ENCODE results near the gene CHCHD3. TPM values are rescaled to one million over a fixed set of nuclear protein-coding genes. Genes with fewer than 3 reads are reported as not detected.

Gene CHCHD3
- total and polyA plus RNA-seq, 12 donors, result 12.3 to 113 (median 54.2) TPM

GRCh38 chr7:132777956-132778355, 303.9 kb downstream of the CHCHD3 start:
- no peaks in the 10 kb centered on the region for H3K4me1 ChIP-seq (replicated peaks in 1 of 2)
- H3K36me3 ChIP-seq (replicated peaks in 1 of 2), result no peaks in the 10 kb centered on the region
- intact Hi-C loops (cut with DNase I), result no loop called here
- WGBS, 4 donors, result 91 to 95% (median 92%) methylated on average over 4 of the region's 4 CpGs
- H3K4me3 ChIP-seq, result no peak overlapping the region
- TF ChIP-seq POLR2A (IDR thresholded peaks at IDR 0.05), result no peak
- TF ChIP-seq, protein P1, sequence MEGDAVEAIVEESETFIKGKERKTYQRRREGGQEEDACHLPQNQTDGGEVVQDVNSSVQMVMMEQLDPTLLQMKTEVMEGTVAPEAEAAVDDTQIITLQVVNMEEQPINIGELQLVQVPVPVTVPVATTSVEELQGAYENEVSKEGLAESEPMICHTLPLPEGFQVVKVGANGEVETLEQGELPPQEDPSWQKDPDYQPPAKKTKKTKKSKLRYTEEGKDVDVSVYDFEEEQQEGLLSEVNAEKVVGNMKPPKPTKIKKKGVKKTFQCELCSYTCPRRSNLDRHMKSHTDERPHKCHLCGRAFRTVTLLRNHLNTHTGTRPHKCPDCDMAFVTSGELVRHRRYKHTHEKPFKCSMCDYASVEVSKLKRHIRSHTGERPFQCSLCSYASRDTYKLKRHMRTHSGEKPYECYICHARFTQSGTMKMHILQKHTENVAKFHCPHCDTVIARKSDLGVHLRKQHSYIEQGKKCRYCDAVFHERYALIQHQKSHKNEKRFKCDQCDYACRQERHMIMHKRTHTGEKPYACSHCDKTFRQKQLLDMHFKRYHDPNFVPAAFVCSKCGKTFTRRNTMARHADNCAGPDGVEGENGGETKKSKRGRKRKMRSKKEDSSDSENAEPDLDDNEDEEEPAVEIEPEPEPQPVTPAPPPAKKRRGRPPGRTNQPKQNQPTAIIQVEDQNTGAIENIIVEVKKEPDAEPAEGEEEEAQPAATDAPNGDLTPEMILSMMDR (IDR thresholded peaks at IDR 0.05), result no peak
- DNase-seq, result no peak
- H3K27ac ChIP-seq, result no peak overlapping the region
- no peaks in the 10 kb centered on the region for H3K27me3 ChIP-seq
- no peaks in the 10 kb centered on the region for H3K9me3 ChIP-seq (replicated peaks in 1 of 3)

DNA sequence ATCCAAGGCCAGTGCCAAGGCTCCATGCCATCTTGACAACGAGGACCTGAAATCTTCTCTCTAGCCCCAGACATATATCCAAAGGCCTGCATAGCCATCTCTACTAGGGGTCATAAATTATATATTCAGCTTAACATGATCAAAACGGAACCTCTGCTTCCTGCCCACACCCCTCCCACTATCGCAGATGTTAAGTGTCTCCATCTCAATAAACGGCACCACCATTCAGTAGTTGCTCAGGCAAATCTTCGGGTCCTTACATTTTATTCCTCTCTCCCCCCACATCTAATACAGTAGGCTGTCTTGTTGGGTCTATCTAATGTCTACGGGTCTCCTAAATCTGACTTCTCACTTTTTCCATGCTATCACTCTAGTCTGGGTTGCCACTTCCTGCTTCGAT, 304.5 kb downstream of the CHCHD3 start:
- intact Hi-C loops (cut with DNase I), result no loop called here
- 66 to 78% (median 73%) methylated on average over 7 of the region's 7 CpGs for WGBS, 4 donors
- no peak overlapping the region for H3K4me3 ChIP-seq
- no peaks in the 10 kb centered on the region for H3K27me3 ChIP-seq
- no peaks in the 10 kb centered on the region for H3K4me1 ChIP-seq (replicated peaks in 1 of 2)
- TF ChIP-seq POLR2A (IDR thresholded peaks at IDR 0.05), result no peak
- TF ChIP-seq, protein P1 (IDR thresholded peaks at IDR 0.05), result no peak
- H3K27ac ChIP-seq, result no peak overlapping the region
- no peak for DNase-seq
- no peaks in the 10 kb centered on the region for H3K9me3 ChIP-seq (replicated peaks in 1 of 3)
- H3K36me3 ChIP-seq (replicated peaks in 1 of 2), result no peaks in the 10 kb centered on the region

DNA sequence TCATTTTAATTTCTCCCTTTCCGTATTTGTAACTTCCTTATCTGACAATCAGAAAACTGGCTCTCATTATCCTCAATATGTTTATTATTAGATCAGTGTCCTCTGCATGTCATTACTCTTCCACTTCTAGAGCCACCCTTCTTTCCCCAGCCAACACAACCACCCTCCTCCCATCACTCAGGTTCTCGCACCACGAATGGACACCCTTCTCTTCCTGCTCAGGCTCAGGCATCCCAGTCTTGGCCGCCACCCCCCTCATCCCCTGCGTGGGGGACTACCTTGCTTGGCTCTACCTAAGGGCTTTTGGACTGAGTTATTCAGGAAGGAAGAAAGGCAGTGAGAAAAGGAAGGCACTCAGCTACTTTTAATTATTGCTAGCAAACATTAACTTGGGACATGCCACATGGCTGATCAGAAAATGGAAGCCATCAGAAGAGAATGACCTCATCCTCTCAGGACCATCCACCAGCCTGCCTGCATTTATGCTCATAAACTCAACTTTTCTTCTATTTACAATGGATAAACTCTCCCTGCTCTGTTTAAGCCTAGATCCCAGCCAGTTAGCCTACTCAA, 305.8 kb downstream of the CHCHD3 start:
- H3K27me3 ChIP-seq, result no peaks in the 10 kb centered on the region
- no peak for DNase-seq
- H3K9me3 ChIP-seq (replicated peaks in 1 of 3), result no peaks in the 10 kb centered on the region
- no peaks in the 10 kb centered on the region for H3K4me1 ChIP-seq (replicated peaks in 1 of 2)
- no peaks in the 10 kb centered on the region for H3K36me3 ChIP-seq (replicated peaks in 1 of 2)
- H3K27ac ChIP-seq, result no peak overlapping the region
- intact Hi-C loops (cut with DNase I), result no loop called here
- WGBS, 4 donors, result 85 to 90% (median 87%) methylated on average over 5 of the region's 5 CpGs
- TF ChIP-seq, protein P1 (IDR thresholded peaks at IDR 0.05), result no peak
- TF ChIP-seq POLR2A (IDR thresholded peaks at IDR 0.05), result no peak
- no peak overlapping the region for H3K4me3 ChIP-seq

DNA sequence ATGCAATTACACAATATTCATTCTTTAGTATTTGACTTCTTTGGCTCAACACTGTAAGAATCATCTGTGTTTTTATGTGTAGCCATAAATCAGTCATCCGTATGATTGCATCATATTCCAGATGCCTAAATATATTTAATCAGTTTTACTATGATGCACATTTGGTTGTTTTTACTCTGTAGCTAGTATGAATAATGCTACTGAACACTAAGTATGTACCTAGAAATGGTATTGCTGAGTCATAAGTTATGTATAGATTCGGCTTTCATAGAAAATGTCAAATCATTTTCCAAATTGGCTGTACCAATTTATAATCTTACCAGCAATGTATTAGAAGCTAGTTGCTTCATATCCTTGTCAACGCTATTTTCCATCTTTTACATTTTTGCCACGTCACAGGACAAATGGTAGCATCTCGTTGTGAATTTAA, 308.3 kb downstream of the CHCHD3 start:
- H3K36me3 ChIP-seq (replicated peaks in 1 of 2), result no peaks in the 10 kb centered on the region
- H3K4me1 ChIP-seq (replicated peaks in 1 of 2), result no peaks in the 10 kb centered on the region
- TF ChIP-seq, protein P1 (IDR thresholded peaks at IDR 0.05), result no peak
- TF ChIP-seq POLR2A (IDR thresholded peaks at IDR 0.05), result no peak
- H3K27me3 ChIP-seq, result no peaks in the 10 kb centered on the region
- DNase-seq, result no peak
- WGBS, 4 donors, result 71 to 75% (median 73%) methylated on average over 5 of the region's 5 CpGs
- H3K4me3 ChIP-seq, result no peak overlapping the region
- intact Hi-C loops (cut with DNase I), result no loop called here
- no peaks in the 10 kb centered on the region for H3K9me3 ChIP-seq (replicated peaks in 1 of 3)
- H3K27ac ChIP-seq, result no peak overlapping the region
